RCC 7860 (cell line): ENCODE data around the gene SDF4.

Experiments
- DNase-seq: peaks from one replicate; pipeline ENCODE4 v3.0.0-alpha.2; 2015; ENCODE audit warnings: low spot score
- FAIRE-seq: peaks from 2 replicates; lab custom pipeline; 2012; peaks lifted over from hg19 to GRCh38; lab: Jason Lieb, UNC

Gene SDF4

DNA sequence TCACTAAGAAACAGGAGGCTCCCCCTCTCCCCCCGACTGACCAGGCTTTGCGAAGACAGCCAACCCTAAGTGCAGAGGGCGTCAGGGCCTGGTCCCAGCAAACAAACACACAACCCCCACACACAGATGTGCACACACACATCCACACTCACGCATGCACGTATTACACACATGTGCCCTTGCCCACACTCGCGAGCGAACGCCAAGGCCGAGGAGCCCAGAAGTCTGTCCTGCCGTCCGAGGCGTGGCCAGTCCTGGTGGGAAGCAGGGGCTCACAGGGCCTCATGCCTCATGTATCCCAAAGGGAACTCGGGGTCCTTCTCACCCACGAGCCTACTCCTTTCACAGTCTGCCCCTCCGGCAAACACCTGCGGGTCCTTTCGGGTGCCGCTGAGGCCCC is 2.0 kb downstream of the SDF4 start:
- FAIRE-seq = no peak

GRCh38 chr1:1228596-1229321 is 3.0 kb downstream of the SDF4 start:
- DNase-seq = no peak
- no peak for FAIRE-seq

More for the DNA sequence above, 2.0 kb downstream of the SDF4 start:
- no peak for DNase-seq

GRCh38 chr1:1228187-1228586 is 3.6 kb downstream of the SDF4 start:
- DNase-seq (no peak), FAIRE-seq (no peak)

DNA sequence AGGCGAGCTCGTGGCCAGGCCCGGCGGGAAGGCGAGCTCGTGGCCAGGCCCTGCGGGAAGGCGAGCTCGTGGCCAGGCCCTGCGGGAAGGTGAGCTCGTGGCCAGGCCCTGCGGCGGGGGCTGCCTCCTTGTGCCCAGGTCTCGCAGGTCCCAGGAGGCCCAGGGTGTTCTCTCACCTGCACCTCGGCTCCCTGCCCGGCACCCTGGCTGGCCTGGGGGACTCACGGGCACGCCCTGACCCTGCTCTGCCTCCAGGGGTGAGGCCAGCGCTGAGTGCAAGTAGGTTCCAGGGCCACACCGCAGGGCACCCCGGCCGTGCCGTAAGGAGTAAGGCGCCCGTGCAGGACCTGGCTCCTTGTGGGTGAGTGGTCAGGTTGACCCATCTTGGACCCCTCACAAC is 4.4 kb downstream of the SDF4 start:
- no peak for DNase-seq
- FAIRE-seq = no peak

- FAIRE-seq = no peak
- no peak for DNase-seq
These were observed 5.0 kb downstream of the SDF4 start for GRCh38 chr1:1226566-1227362.

DNA sequence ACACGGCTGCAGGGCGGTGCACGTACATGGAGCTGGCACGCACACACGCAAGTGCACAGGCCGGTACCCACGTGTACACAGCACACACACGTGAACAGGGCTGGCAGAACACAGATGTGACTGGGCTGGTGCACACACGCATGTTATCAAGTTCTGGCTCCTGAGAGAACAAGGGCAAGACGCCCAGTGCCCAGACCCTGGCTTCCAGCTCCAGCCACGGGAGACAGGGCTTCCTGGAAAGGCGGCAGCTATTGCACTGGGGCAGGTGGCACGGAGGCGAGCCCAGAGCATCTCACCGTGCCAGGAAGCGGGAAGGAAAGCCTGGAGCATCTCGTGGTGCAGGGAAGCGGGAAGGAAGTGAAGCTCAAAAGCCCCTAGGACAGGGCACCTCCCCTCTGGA is 5.9 kb downstream of the SDF4 start:
- no peak for DNase-seq
- FAIRE-seq = no peak

- DNase-seq (no peak), FAIRE-seq (no peak)
These were observed 6.5 kb downstream of the SDF4 start for GRCh38 chr1:1225238-1225845.

- DNase-seq (no peak), FAIRE-seq (no peak)
These were observed 7.9 kb downstream of the SDF4 start for GRCh38 chr1:1223891-1224290.

GRCh38 chr1:1223321-1223720 is 8.5 kb downstream of the SDF4 start:
- no peak for DNase-seq
- FAIRE-seq = no peak

DNA sequence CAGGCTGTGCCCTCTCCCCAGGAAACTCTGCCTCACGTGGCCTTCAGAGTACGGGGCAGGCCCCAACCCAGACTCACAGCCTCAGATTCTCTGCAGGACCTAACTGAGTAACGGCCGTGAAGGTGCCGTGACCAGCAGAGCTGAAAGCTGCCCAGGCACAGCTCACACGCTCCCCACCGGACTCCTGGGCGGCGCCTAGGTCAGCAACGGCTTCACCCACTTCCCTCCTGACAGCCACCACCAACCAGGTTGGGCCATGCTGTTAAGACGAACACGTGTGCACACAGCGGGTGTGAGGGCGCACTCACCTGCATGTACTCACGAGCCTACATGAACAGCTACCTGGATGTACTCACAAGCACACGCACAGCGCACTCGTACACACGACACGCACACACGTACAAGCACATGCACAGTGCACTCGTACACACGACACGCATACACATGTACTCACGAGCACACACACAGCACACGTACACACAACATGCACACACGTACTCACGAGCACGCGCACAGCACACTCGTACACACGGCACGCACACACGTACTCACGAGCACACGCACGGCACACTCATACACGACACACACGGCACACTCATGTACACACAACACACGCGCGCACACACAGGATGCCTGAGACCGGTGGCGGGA is 9.1 kb downstream of the SDF4 start:
- DNase-seq = no peak
- no peak for FAIRE-seq

- FAIRE-seq (no peak), DNase-seq (no peak)
These were observed 9.8 kb downstream of the SDF4 start for GRCh38 chr1:1221887-1222574.

DNA sequence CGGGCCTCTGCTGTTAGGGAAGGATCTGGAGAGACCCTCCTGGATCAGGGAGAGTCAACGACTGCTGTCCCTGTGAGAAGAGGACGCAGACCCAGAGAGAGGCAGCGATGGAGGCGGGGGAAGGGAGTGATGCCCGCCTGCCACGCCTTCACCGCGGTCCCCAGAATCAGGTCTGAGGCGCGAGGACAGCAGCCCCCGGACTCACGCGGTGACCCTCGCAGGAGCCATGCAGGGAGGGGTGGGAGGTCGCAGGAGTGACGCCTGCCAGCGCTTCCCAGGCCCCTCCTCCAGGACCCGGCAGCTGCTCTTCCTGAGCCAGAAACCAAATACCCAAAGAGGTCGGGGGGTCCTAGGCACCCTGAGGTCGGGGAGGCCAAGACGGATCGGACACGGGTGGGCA is 11.6 kb downstream of the SDF4 start:
- no peak for FAIRE-seq

DNA sequence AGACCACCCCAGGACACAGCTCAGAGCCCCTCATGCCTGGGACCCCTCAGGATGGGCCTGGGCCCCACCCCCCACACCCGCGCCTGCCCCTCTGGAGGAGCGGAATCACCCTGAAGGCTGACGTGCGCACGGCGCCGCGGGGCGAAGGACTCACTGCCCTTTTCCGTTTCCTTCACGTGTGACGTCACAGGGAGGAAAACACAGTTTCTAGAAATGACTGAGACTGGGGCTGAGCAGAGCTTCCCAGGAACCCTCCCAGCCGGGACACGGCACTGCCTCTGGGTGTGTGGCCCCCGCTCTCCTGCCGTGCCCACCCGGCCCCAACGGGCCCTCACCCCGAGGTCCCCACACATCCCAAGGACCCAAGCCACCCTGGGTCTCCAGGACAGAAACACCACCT is 12.5 kb downstream of the SDF4 start:
- FAIRE-seq (no peak), DNase-seq (no peak)

More for the DNA sequence above, 11.6 kb downstream of the SDF4 start:
- DNase-seq = no peak

- FAIRE-seq = no peak
- DNase-seq = no peak
These were observed 13.1 kb downstream of the SDF4 start for GRCh38 chr1:1218524-1219200.

DNA sequence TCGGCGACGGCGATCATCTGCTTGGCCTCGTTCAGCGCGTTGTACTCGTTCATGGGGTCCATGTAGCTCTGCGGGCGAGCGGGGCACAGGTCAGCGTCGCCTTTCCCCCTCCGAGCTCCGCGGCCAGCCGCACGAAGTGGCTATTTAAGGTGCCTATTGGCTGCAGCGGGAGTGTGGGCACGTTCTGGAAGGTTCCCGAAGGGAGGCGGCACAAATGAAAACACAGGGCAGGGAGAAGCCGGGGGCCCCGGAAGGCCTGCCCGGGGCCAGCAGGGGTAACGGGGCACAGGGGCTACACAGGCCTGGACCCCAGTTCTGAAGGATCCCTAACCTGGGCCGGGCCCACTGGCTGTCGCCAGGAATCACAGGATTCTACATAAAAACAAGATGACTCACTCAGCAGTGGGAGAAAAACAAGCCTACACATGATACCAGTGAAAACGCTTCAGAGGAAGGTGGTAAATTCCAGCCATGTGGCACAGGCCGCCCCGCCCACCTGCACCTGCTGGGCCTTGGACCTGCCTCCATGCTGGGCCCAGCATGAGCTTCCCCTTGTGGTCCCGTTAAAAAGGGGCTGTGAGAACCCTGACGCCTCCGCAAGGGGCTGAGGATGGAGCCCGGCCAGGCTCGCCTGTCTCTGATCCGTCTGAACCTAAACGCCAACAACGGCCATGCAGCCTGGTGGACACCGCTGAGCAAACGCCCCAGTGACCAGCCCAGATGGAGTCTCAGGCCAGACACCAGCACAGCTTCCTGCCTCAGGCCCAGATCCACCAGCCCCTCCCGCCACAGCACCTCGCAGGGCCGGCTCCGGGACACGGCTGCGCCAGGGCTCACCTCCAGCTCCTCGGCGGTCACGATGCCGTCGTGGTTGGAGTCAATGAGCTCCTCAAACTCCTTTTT is 13.9 kb downstream of the SDF4 start:
- no peak for DNase-seq
- no peak for FAIRE-seq

DNA sequence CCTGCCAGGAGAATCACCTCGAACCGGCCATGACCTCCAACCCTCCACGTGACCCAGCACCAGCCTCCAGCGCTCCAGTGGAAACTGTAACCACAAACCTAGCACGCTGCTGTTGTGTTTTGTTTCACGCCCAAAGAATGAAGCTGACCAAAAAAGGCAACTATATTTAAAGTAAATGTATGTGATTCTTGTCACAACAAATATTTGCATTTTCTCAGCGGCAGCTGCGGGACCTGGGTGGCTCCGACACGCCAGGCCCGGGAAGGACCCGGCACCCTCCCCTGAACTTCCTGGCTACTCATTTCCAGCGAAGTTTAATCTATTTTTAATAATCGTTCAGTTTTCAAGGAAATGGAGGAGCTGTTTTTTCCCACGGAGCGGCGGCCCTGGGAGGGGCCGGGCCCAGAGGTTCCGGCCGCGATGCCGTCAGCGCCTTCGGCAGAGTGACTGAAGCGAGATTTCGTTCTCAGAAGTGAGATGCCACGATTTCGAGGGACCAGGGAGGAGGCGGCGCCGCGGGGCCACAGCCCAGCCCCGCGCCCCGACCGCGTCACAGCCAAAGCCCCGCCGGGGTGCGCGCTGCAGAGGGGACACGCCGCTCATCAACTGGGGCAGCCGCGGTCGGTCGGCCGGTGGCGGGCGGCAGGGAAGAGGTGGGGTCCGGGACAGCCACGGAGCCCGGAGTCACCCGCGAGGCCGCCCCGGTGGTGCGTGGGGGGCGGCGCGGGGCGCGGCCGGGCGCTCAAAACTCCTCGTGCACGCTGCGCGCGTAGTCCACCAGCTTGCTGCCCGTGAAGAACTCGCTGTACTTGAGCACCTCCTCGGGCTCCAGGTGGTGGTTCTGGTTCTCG is 14.8 kb downstream of the SDF4 start:
- DNase-seq (no peak), FAIRE-seq (no peak)

DNA sequence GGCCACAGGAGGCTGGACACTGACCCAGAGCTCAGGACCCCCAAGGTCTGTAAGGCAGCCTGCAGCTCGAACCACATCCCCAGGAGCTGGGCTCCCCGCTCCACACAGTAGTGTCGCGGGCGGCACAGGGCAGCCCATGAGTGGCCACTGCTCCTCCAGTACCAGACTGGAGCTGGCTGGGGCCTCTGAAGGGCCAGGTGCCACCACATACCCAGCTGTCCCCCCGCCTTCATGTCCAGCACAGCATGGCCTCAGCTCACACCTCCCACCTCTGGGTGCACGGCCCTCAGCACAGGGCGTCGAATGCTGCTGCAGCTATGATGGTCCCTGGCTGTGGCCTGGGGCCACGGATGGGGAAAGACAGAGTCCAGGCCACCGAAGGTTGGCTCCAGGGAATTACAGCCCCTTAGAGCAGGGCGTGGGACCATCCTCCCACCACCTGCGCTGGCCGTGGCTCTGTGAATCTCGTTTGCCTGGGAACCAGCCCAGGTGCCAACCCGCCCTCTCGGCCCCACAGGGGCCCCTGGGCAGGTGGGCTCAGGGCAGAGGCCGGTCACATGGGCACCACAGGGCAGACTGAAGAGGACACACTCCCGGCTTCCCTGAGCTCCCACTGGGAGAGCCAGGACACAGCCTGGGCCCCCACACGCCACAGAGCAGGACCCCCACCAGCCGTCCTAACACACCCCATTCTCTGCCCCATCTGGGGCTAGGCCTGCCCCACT is 15.8 kb downstream of the SDF4 start:
- DNase-seq (no peak), FAIRE-seq (no peak)
